Fibroblast of lung (primary cell): Measurements from ENCODE around the gene TBC1D22A. TPM values are rescaled to one million over a fixed set of nuclear protein-coding genes. Genes with fewer than 3 reads are reported as not detected.

Experiments
- DNase-seq, 2 donors: peaks; one replicate each; pipeline versions ENCODE4 v3.0.0 to v3.0.0-alpha.2; 2010; ENCODE audit warnings: low read depth in 2 of 2
- H2AFZ ChIP-seq: 2 replicates; pipeline ENCODE4 v1.5.1; 2012; ENCODE audit warnings: low read length, control low read depth, inconsistent platforms
- H3K27ac ChIP-seq: 2 replicates; pipeline ENCODE4 v1.5.1; 2011; ENCODE audit warnings: low read length, control low read depth; ENCODE audit not compliant: insufficient read depth
- H3K27me3 ChIP-seq: 2 replicates; pipeline ENCODE4 v1.5.1; 2011; ENCODE audit warnings: mild to moderate bottlenecking, low read length; ENCODE audit not compliant: control insufficient read depth, insufficient read depth
- H3K36me3 ChIP-seq: 2 replicates; pipeline ENCODE4 v1.5.1; 2011; ENCODE audit warnings: low read length; ENCODE audit not compliant: control insufficient read depth, insufficient read depth
- H3K4me1 ChIP-seq: 2 replicates; pipeline ENCODE4 v1.5.1; 2011; ENCODE audit warnings: low read length; ENCODE audit not compliant: control insufficient read depth, insufficient read depth; ENCODE audit errors: extremely low read depth
- H3K4me2 ChIP-seq: 2 replicates; pipeline ENCODE4 v1.5.1; 2011; ENCODE audit warnings: low read length, control low read depth; ENCODE audit not compliant: insufficient read depth; ENCODE audit errors: extremely low read depth
- H3K4me3 ChIP-seq, 4 experiments: fragments of 200-600 bp in 1 of 4; sonication (generic) in 1 of 4; replicated peaks in 1 of 4; 2 replicates each; pipeline ENCODE4 v1.5.1; 2011 to 2016; ENCODE audit warnings: low read length in 4 of 4, low read depth in 3 of 4, mild to moderate bottlenecking in 3 of 4, control low read depth in 2 of 4, inconsistent platforms in 1 of 4, mixed read lengths in 1 of 4; ENCODE audit not compliant: insufficient read depth in 1 of 4; ENCODE audit errors: control extremely low read depth in 1 of 4
- H3K79me2 ChIP-seq: 2 replicates; pipeline ENCODE4 v1.5.1; 2012; ENCODE audit warnings: mild to moderate bottlenecking, low read length, inconsistent platforms; ENCODE audit not compliant: control insufficient read depth, insufficient read depth
- H3K9ac ChIP-seq: 2 replicates; pipeline ENCODE4 v1.5.1; 2011; ENCODE audit warnings: mild to moderate bottlenecking, low read length, control low read depth; ENCODE audit not compliant: insufficient read depth
- H3K9me3 ChIP-seq: 2 replicates; pipeline ENCODE4 v1.5.1; 2012; ENCODE audit warnings: low read depth, low read length; ENCODE audit not compliant: control insufficient read depth, insufficient read depth
- H4K20me1 ChIP-seq: 2 replicates; pipeline ENCODE4 v1.5.1; 2011; ENCODE audit warnings: low read length; ENCODE audit not compliant: control insufficient read depth, insufficient read depth; ENCODE audit errors: extremely low read depth
- CTCF ChIP-seq, 2 donors: IDR thresholded peaks in 1 of 2; conservative IDR thresholded peaks in 1 of 2; 1 replicate in 1 of 2; 2 replicates in 1 of 2; pipeline ENCODE4 v1.5.1; 2011 to 2012; ENCODE audit warnings: low read length in 2 of 2, control low read depth in 1 of 2, inconsistent platforms in 1 of 2, low read depth in 1 of 2, mild to moderate bottlenecking in 1 of 2
- EZH2 ChIP-seq: IDR thresholded peaks from 2 replicates; pipeline ENCODE4 v1.5.1; 2012; ENCODE audit warnings: low read length, control low read depth, mild to moderate bottlenecking; ENCODE audit errors: missing control alignments
- polyA plus RNA-seq, 2 donors: library from polyadenylated mRNA; depleted of rRNA in 1 of 2; stranded (reverse) in 1 of 2; unstranded in 1 of 2; fragments of >200 nt; gene quantifications; 2 replicates each; pipeline ENCODE4 v1.2.1, GENCODE V29; 2011 to 2012; ENCODE audit warnings: missing spikeins in 1 of 2
- total RNA-seq: library from RNA; depleted of rRNA; stranded (reverse); fragments of >200 nt; gene quantifications from 2 replicates; pipeline ENCODE4 v1.2.1, GENCODE V29; 2014

The TBC1D22A gene
- total and polyA plus RNA-seq, 2 donors (not counting 1 experiment from before 2014, with no cell fraction given), result 11.6 to 17.6 TPM

DNA sequence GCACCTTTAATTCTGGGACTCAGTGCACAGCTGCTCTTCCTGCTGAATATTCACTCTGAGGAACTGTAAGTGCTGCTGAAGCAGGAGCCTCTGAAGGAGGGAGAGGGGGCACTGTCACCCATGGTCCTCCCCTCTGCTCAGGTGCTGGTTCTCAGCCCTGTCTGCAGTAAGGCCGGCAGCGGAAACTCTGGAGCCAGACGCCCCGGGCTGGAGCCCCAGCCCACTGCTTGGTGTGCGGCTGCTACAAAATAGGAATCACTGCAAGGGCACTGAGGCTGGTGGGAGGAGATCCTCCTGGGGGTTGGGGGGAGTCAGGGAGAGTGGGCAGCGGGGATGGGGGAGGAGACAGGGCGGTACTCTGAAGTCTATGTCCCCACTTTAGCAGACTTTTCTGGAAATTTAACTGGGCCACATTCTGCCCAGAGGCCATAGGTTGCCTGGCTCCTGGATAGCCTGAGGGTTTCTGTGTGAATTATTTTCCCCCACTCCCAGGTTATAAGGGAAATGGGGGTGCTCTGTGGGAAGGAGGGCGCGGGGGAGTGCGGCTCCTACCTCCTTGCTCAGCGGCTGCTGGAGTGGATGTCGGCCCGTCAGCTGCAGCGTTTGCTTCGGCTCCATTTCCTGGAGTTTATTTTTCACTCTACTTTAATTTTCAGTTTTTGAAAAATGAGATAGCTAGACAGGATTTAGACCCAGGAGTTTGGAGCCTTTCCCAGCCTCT is 33.6 kb downstream of the TBC1D22A start:
- Histone ChIP-seq H3K9ac (no peak overlapping the region), H3K4me3 (no peak overlapping the region), H4K20me1 (no peaks in the 10 kb centered on the region), H3K36me3 (peaks cover 7% of the 10 kb centered on the region), H2AFZ (no peak overlapping the region), H3K27ac (no peak overlapping the region), H3K4me1 (peaks cover 3% of the 10 kb centered on the region), H3K4me2 (no peak overlapping the region), H3K9me3 (no peaks in the 10 kb centered on the region), H3K27me3 (no peaks in the 10 kb centered on the region), H3K79me2 (no peaks in the 10 kb centered on the region)
- no peak for DNase-seq
- no peak for TF ChIP-seq CTCF (conservative IDR thresholded peaks at IDR 0.05 in 1 of 2, IDR thresholded peaks at IDR 0.05 in 1 of 2; ENCODE audit: low read depth in 1 of 2, low read length in 2 of 2)
- no peak for TF ChIP-seq EZH2

DNA sequence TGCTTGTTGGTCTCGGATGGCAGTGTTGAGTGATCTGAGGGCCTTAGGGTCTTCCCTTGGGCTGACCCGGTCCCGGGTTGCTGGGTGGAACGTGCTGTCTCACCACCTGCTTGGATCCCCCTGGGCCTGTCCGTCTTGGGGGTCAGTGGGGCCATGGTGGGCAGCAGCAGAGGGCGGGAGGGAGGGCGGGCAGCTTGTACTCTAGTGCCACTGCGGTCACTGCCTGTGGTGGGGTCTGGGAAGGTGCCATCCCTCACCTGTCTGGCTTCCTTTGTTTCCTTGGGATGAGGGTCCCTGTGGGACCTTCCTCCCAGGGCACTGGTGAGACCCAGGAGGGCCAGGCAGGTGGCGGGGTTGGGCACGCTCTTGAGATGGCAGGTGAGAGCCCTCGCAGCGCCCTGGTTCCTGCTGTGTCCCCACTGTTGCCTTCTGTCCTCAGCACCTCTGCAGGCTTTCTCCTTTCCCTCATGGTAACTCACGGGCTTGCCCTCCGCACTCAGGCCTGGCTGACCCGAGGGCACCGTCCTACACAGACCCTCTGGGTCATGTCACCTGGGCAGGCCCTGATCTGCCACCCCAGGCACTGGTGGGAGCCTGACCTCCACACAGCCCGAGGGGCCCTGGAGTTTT is 34.2 kb downstream of the TBC1D22A start:
- Histone ChIP-seq H3K27ac (no peak overlapping the region), H3K4me2 (no peak overlapping the region), H3K27me3 (no peaks in the 10 kb centered on the region), H4K20me1 (no peaks in the 10 kb centered on the region), H3K36me3 (peaks cover 7% of the 10 kb centered on the region), H3K4me3 (no peak overlapping the region), H2AFZ (no peak overlapping the region), H3K4me1 (no peaks in the 10 kb centered on the region), H3K9ac (no peak overlapping the region), H3K79me2 (no peaks in the 10 kb centered on the region), H3K9me3 (no peaks in the 10 kb centered on the region)
- DNase-seq, result no peak
- TF ChIP-seq CTCF (conservative IDR thresholded peaks at IDR 0.05 in 1 of 2, IDR thresholded peaks at IDR 0.05 in 1 of 2; ENCODE audit: low read depth in 1 of 2, low read length in 2 of 2) (no peak), EZH2 (no peak)

GRCh38 chr22:46797355-46797754 is 34.9 kb downstream of the TBC1D22A start:
- H3K4me1 ChIP-seq, result no peaks in the 10 kb centered on the region
- H3K4me3 ChIP-seq, result no peak overlapping the region
- peak; percentile 13 to 42 for TF ChIP-seq CTCF (conservative IDR thresholded peaks at IDR 0.05 in 1 of 2, IDR thresholded peaks at IDR 0.05 in 1 of 2; ENCODE audit: low read depth in 1 of 2, low read length in 2 of 2)
- TF ChIP-seq EZH2, result no peak
- H3K27ac ChIP-seq, result no peak overlapping the region
- DNase-seq, result peak; percentile 29 to 54
- no peaks in the 10 kb centered on the region for H3K9me3 ChIP-seq
- peaks cover 10% of the 10 kb centered on the region for H3K36me3 ChIP-seq
- no peak overlapping the region for H3K9ac ChIP-seq
- H3K27me3 ChIP-seq, result no peaks in the 10 kb centered on the region
- no peak overlapping the region for H2AFZ ChIP-seq
- no peaks in the 10 kb centered on the region for H4K20me1 ChIP-seq
- no peak overlapping the region for H3K4me2 ChIP-seq
- H3K79me2 ChIP-seq, result no peaks in the 10 kb centered on the region
